Measurements from ENCODE around the gene KCTD10. TPM values are rescaled to one million over a fixed set of nuclear protein-coding genes. Genes with fewer than 3 reads are reported as not detected.
"Not testable (repeated sequence)": the region's sequence is repeated elsewhere in the genome, so short reads cannot be mapped to it uniquely, and the experiment has no call there.

Gene KCTD10
- total and polyA plus RNA-seq, 2 experiments from 2014 or later = 64.5 to 102 TPM

DNA sequence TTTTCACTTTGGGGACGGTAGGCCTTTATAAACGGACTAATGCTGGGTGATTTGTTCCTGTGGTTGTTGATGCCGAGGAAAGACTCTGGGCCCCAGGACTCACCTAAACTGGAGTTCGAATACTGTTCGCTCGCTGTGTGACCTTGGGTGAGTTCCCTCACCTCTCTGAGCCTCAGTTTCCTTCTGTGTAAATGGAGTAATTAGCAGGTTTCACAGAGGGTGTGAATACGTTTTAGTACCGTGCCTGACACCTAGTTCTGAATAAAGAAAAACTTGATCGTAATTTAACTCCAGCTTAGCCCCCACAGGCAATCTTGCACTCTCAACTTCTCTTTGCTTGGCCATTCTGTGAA lies 839 bp upstream of the KCTD10 start:
- Histone ChIP-seq H3K4me3 (peak overlapping the region; percentile 91), H3K27ac (peak overlapping the region; percentile 99), H3K27me3 (no peaks in the 10 kb centered on the region), H3K4me1 (ENCODE audit: low read depth) (peaks cover 20% of the 10 kb centered on the region), H3K9me3 (ENCODE audit: low read depth) (no peaks in the 10 kb centered on the region), H3K36me3 (no peaks in the 10 kb centered on the region)
- no peak for DNase-seq (ENCODE audit: low read depth in 1 of 2, low spot score in 1 of 2)
- no peak for TF ChIP-seq CTCF (IDR thresholded peaks at IDR 0.05; ENCODE audit: low read depth, low read length)

GRCh38 chr12:109476807-109477184 lies 304 bp downstream of the KCTD10 start:
- TF ChIP-seq CTCF (IDR thresholded peaks at IDR 0.05; ENCODE audit: low read depth, low read length) = no peak
- no peak for DNase-seq (ENCODE audit: low read depth in 1 of 2, low spot score in 1 of 2)
- H3K27me3 ChIP-seq = no peaks in the 10 kb centered on the region
- H3K4me1 ChIP-seq (ENCODE audit: low read depth) = peaks cover 20% of the 10 kb centered on the region
- no peaks in the 10 kb centered on the region for H3K9me3 ChIP-seq (ENCODE audit: low read depth)
- peak overlapping the region; percentile 99 for H3K27ac ChIP-seq
- no peaks in the 10 kb centered on the region for H3K36me3 ChIP-seq
- H3K4me3 ChIP-seq = peak overlapping the region; percentile 91

GRCh38 chr12:109475993-109476806 lies 900 bp downstream of the KCTD10 start:
- no peaks in the 10 kb centered on the region for H3K36me3 ChIP-seq
- H3K4me3 ChIP-seq = peak overlapping the region; percentile 91
- no peaks in the 10 kb centered on the region for H3K9me3 ChIP-seq (ENCODE audit: low read depth)
- no peak for DNase-seq (ENCODE audit: low read depth in 1 of 2, low spot score in 1 of 2)
- peak overlapping the region; percentile 99 for H3K27ac ChIP-seq
- H3K4me1 ChIP-seq (ENCODE audit: low read depth) = peaks cover 20% of the 10 kb centered on the region
- H3K27me3 ChIP-seq = no peaks in the 10 kb centered on the region
- TF ChIP-seq CTCF (IDR thresholded peaks at IDR 0.05; ENCODE audit: low read depth, low read length) = no peak

- Histone ChIP-seq H3K4me3 (no peak overlapping the region), H3K27ac (no peak overlapping the region), H3K27me3 (no peaks in the 10 kb centered on the region), H3K9me3 (ENCODE audit: low read depth) (no peaks in the 10 kb centered on the region), H3K4me1 (ENCODE audit: low read depth) (peaks cover 20% of the 10 kb centered on the region), H3K36me3 (no peaks in the 10 kb centered on the region)
- DNase-seq (ENCODE audit: low read depth in 1 of 2, low spot score in 1 of 2) = no peak
- no peak for TF ChIP-seq CTCF (IDR thresholded peaks at IDR 0.05; ENCODE audit: low read depth, low read length)
Measured at GRCh38 chr12:109475121-109475520, 2.0 kb downstream of the KCTD10 start.

GRCh38 chr12:109473526-109474270 lies 3.4 kb downstream of the KCTD10 start:
- H3K27me3 ChIP-seq; H3K9me3 ChIP-seq (ENCODE audit: low read depth); H3K4me3 ChIP-seq; DNase-seq (ENCODE audit: low read depth in 1 of 2, low spot score in 1 of 2); H3K36me3 ChIP-seq: not testable (repeated sequence)
- peak overlapping the region; percentile 62 for H3K27ac ChIP-seq
- H3K4me1 ChIP-seq (ENCODE audit: low read depth) = peaks cover 20% of the 10 kb centered on the region

DNA sequence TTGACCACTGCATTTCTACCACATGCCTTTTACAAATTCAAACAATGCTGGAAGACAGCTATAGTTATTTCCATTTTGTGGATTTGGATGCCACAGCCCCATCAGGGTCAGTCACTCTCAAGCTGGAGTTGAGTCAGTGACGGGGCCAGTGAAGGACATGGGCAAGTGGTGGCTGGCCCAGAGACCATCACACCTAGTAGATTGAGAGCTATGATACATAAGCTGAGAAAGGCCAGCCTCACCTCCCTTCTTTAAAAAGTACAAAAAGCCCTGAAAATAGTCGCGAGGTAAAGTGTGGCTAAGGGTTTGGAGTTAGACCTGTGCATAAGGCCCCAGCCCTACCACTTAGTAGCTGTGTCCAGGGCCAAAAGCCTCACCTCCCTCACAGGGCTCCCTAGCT lies 4.1 kb downstream of the KCTD10 start:
- DNase-seq (ENCODE audit: low read depth in 1 of 2, low spot score in 1 of 2) = no peak
- H3K36me3 ChIP-seq = peaks cover 6% of the 10 kb centered on the region
- no peak overlapping the region for H3K4me3 ChIP-seq
- H3K4me1 ChIP-seq (ENCODE audit: low read depth) = peaks cover 18% of the 10 kb centered on the region
- no peak for TF ChIP-seq CTCF (IDR thresholded peaks at IDR 0.05; ENCODE audit: low read depth, low read length)
- no peaks in the 10 kb centered on the region for H3K27me3 ChIP-seq
- H3K9me3 ChIP-seq (ENCODE audit: low read depth) = no peaks in the 10 kb centered on the region
- H3K27ac ChIP-seq = peak overlapping the region; percentile 62
